ENCODE data around the gene NME4.

The NME4 gene

GRCh38 chr16:373848-374615 is 23.0 kb upstream of the NME4 start:
- TF ChIP-seq CTCF (IDR thresholded peaks at IDR 0.05; ENCODE audit: low read depth, low read length), result no peak
- TF ChIP-seq EZH2phosphoT487 (IDR thresholded peaks at IDR 0.05; ENCODE audit: low read depth), result no peak
- Histone ChIP-seq H3K27me3 (ENCODE audit: low read depth, low read length) (no peaks in the 10 kb centered on the region), H3K36me3 (replicated peaks; ENCODE audit: low read depth, low read length) (no peaks in the 10 kb centered on the region), H4K20me1 (ENCODE audit: insufficient read depth, low read length) (no peaks in the 10 kb centered on the region; the same call in 1 of the 2 replicates), H2AFZ (ENCODE audit: low read depth, low read length) (no peak overlapping the region), H3K9me3 (ENCODE audit: insufficient read depth, low read length) (no peaks in the 10 kb centered on the region), H3K79me2 (ENCODE audit: low read length) (peaks cover 6% of the 10 kb centered on the region; the same call in 1 of the 2 replicates), H3K4me1 (ENCODE audit: low read length) (peaks cover 13% of the 10 kb centered on the region), H3K4me2 (ENCODE audit: low read length) (no peak overlapping the region), H3K9ac (ENCODE audit: low read length) (no peak overlapping the region), H3K4me3 (ENCODE audit: low read length) (no peak overlapping the region), H3K27ac (ENCODE audit: low read length) (no peak overlapping the region)

- peaks cover 10% of the 10 kb centered on the region for H3K4me1 ChIP-seq (ENCODE audit: low read length)
- no peaks in the 10 kb centered on the region; the same call in 1 of the 2 replicates for H4K20me1 ChIP-seq (ENCODE audit: insufficient read depth, low read length)
- no peaks in the 10 kb centered on the region for H3K27me3 ChIP-seq (ENCODE audit: low read depth, low read length)
- H2AFZ ChIP-seq (ENCODE audit: low read depth, low read length), result no peak overlapping the region
- no peak overlapping the region for H3K4me3 ChIP-seq (ENCODE audit: low read length)
- no peak for TF ChIP-seq EZH2phosphoT487 (IDR thresholded peaks at IDR 0.05; ENCODE audit: low read depth)
- no peak for TF ChIP-seq CTCF (IDR thresholded peaks at IDR 0.05; ENCODE audit: low read depth, low read length)
- peaks cover 4% of the 10 kb centered on the region; the same call in 1 of the 2 replicates for H3K79me2 ChIP-seq (ENCODE audit: low read length)
- no peak overlapping the region for H3K9ac ChIP-seq (ENCODE audit: low read length)
- no peak overlapping the region for H3K4me2 ChIP-seq (ENCODE audit: low read length)
- H3K27ac ChIP-seq (ENCODE audit: low read length), result no peak overlapping the region
- no peaks in the 10 kb centered on the region for H3K9me3 ChIP-seq (ENCODE audit: insufficient read depth, low read length)
- no peaks in the 10 kb centered on the region for H3K36me3 ChIP-seq (replicated peaks; ENCODE audit: low read depth, low read length)
Measured at GRCh38 chr16:374616-374926, 22.4 kb upstream of the NME4 start.

GRCh38 chr16:375212-375611 is 21.8 kb upstream of the NME4 start:
- Histone ChIP-seq H3K4me3 (ENCODE audit: low read length) (no peak overlapping the region), H4K20me1 (ENCODE audit: insufficient read depth, low read length) (no peaks in the 10 kb centered on the region), H3K9ac (ENCODE audit: low read length) (no peak overlapping the region), H3K4me1 (ENCODE audit: low read length) (peaks cover 6% of the 10 kb centered on the region), H3K79me2 (ENCODE audit: low read length) (no peaks in the 10 kb centered on the region; the same call in 1 of the 2 replicates), H3K27ac (ENCODE audit: low read length) (no peak overlapping the region), H3K4me2 (ENCODE audit: low read length) (no peak overlapping the region), H3K27me3 (ENCODE audit: low read depth, low read length) (no peaks in the 10 kb centered on the region), H3K9me3 (ENCODE audit: insufficient read depth, low read length) (no peaks in the 10 kb centered on the region), H3K36me3 (replicated peaks; ENCODE audit: low read depth, low read length) (no peaks in the 10 kb centered on the region), H2AFZ (ENCODE audit: low read depth, low read length) (no peak overlapping the region)
- TF ChIP-seq EZH2phosphoT487 (IDR thresholded peaks at IDR 0.05; ENCODE audit: low read depth), result no peak
- no peak for TF ChIP-seq CTCF (IDR thresholded peaks at IDR 0.05; ENCODE audit: low read depth, low read length)

GRCh38 chr16:375927-376816 is 20.8 kb upstream of the NME4 start:
- TF ChIP-seq EZH2phosphoT487 (IDR thresholded peaks at IDR 0.05; ENCODE audit: low read depth) (no peak), CTCF (IDR thresholded peaks at IDR 0.05; ENCODE audit: low read depth, low read length) (no peak)
- H3K36me3 ChIP-seq (replicated peaks; ENCODE audit: low read depth, low read length), result no peaks in the 10 kb centered on the region
- peaks cover 6% of the 10 kb centered on the region for H3K4me1 ChIP-seq (ENCODE audit: low read length)
- H3K4me3 ChIP-seq (ENCODE audit: low read length), result no peak overlapping the region
- no peak overlapping the region for H3K9ac ChIP-seq (ENCODE audit: low read length)
- H3K27me3 ChIP-seq (ENCODE audit: low read depth, low read length), result no peaks in the 10 kb centered on the region
- H3K79me2 ChIP-seq (ENCODE audit: low read length), result peaks cover 7% of the 10 kb centered on the region; the same call in 1 of the 2 replicates
- H4K20me1 ChIP-seq (ENCODE audit: insufficient read depth, low read length), result no peaks in the 10 kb centered on the region
- H3K9me3 ChIP-seq (ENCODE audit: insufficient read depth, low read length), result no peaks in the 10 kb centered on the region
- H2AFZ ChIP-seq (ENCODE audit: low read depth, low read length), result no peak overlapping the region
- H3K4me2 ChIP-seq (ENCODE audit: low read length), result no peak overlapping the region
- H3K27ac ChIP-seq (ENCODE audit: low read length), result no peak overlapping the region
